Measurements from ENCODE around the gene MAFG.

GRCh38 chr17:81909966-81910839 is 17.3 kb downstream of the MAFG start:
- TF ChIP-seq POLR2AphosphoS5 (IDR thresholded peaks at IDR 0.05) (no peak), EP300 (IDR thresholded peaks at IDR 0.05) (no peak)
- TF ChIP-seq, protein P1, sequence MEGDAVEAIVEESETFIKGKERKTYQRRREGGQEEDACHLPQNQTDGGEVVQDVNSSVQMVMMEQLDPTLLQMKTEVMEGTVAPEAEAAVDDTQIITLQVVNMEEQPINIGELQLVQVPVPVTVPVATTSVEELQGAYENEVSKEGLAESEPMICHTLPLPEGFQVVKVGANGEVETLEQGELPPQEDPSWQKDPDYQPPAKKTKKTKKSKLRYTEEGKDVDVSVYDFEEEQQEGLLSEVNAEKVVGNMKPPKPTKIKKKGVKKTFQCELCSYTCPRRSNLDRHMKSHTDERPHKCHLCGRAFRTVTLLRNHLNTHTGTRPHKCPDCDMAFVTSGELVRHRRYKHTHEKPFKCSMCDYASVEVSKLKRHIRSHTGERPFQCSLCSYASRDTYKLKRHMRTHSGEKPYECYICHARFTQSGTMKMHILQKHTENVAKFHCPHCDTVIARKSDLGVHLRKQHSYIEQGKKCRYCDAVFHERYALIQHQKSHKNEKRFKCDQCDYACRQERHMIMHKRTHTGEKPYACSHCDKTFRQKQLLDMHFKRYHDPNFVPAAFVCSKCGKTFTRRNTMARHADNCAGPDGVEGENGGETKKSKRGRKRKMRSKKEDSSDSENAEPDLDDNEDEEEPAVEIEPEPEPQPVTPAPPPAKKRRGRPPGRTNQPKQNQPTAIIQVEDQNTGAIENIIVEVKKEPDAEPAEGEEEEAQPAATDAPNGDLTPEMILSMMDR (IDR thresholded peaks at IDR 0.05) = no peak

All from suprapubic skin (tissue), 4 donors.